LHCN-M2 (cell line): ENCODE measurements around the gene ELF1. TPM values are rescaled to one million over a fixed set of nuclear protein-coding genes. Genes with fewer than 3 reads are reported as not detected.
A peak's percentile ranks its signal among the peaks of the same experiment; 100 is the strongest.

ENCODE experiments used
- DNase-seq: peaks from one replicate; pipeline ENCODE4 v3.0.0-alpha.2; 2012; ENCODE audit warnings: low read depth
- total RNA-seq: library from RNA; depleted of rRNA; stranded (reverse); fragments of >200 nt; gene quantifications from 2 replicates; pipeline ENCODE4 v1.2.3, GENCODE V29; 2014

The ELF1 gene
- total RNA-seq, 1 experiment from 2014 or later, result 34.3 TPM

DNA sequence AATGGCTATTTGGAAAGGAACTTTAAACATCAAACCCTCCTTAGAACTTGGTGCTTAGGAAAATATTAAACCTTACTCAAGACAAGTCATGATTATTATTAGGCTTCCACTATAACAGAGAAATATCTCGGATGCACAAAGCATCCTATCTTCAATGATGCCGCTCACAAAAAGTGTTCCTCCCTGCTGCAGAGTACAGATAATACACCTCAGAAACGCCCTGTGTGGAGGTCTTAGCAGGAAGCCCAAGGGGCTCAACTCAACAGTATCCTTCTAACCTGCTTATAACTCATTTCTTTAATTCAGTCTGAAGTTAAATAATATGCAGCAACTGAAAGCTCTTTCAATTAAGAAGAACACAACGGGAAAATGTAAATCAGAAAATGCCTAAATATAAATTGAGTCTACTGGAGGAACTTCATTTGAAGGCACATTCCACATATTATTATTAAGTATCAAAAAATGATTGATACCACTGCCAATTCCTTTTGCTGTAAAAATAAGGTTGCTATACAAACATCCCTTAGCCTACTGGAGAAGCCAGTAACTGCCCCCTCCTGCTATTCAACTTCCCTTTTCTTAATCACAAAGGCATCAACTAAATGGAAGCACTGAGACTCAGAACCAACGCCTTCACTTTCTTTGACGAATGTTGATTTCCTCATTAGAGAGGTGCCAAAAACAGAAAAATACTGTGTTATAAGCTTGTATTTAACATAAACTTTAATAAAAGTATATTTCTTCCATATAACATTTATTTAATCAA lies 12.0 kb downstream of the ELF1 start:
- no peak for DNase-seq

DNA sequence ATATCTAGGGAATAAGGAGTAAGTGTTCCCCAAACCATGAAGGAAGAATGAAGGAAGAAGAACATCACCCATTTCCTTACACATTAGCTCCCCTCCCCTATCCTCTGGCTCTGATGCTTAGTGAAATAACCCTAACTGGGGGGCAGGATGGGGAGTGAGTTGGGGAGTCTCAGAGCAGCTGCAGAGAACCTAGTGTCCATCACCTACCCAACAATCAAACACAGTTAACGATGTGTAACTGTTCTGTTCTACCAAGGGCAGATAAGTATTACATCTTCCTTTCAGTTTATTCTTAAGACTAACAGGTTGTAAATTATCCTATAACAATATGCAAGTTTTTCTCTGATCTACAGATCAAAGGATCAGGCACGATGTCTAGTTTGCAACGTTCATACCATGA lies 12.8 kb downstream of the ELF1 start:
- DNase-seq, result no peak

DNA sequence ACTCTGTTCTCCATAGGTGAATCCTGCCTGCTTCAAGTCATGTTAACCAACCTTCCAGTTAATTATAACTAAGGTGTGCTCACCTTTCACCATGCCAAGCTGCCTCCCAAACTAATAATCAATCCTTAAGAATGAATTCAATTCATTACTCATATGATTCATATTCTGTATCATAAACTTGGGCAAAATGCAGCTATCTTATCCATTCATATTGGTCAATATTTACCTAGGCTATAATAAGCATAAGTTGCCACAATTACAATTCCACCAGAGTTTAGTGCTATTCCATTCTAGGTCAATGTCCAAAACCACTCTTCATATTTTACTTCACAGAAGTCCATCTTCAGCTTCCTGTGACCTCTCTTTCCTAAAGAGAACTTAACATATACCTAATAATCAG lies 13.4 kb downstream of the ELF1 start:
- DNase-seq, result no peak

DNA sequence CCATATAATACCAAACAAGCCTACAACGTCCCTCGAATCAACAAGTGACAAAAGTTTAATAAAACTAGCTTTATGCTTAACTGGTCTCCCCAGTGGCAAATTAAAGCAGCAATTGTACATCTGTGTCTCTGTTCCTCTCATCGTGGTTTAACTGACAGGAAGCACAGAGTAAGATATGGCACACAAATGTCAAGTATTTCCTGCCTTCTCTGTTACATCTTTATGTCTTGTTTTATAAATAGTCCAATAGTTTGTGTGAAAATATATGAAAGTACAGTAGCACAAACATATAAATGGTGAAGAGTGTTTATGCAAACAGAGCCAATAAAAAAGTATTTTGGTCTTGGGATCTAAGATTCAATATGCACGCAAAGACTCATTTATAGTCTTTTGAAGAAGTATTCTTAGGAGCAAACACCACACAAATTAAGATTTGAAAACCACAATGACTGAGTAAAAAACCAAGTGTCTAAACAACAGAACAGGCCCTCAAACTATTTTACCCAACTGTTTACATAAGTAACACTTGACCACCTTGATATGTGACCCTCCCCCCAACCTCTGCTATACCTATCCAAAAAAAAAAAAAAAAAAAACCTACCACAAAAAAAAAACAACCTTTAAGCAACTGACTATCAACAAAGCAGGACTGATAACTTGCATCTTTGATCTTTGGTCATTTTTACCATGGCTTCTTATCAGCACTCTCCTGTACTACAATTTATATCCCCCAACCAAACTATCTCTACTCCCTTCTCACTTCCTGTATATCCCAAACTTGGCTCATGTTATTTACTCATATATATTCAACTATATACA lies 14.0 kb downstream of the ELF1 start:
- peak; percentile 40 for DNase-seq

DNA sequence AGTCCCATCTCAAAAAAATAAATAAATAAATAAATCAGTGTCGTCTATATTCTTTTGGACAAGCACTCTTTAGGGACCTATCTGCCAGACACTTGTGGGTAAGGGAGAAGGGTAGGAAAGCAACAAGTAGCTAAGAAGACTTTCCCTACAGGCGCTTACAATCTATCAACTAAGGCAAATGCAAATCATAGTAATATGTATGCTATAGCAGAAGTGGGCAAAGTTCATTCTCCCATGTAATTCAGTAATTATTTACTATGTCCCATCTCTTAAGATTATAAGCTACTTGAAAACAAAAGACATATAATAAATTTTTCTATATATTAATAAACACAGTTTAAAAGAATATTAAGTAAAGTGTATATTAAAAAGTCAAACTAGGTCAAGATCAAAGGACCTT lies 16.5 kb downstream of the ELF1 start:
- DNase-seq, result no peak

DNA sequence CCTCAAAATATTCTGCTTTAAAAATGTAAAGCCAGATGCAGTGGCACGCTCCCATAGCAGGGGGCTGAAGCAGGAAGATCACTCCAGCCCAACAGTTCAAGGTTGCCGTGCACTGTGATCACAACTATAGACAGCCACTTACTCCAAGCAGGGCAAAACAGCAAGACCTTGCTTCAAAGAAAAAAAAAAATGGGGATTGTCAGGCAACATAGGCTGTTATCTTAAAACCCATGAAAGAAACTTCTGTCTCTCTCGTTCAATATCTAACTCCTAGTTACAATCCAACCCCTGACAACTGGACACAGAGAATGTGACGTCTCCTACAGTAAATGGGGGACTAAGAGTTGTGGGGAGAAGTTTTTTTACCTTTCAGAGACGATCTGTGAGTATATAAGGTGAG lies 17.4 kb downstream of the ELF1 start:
- DNase-seq, result no peak

DNA sequence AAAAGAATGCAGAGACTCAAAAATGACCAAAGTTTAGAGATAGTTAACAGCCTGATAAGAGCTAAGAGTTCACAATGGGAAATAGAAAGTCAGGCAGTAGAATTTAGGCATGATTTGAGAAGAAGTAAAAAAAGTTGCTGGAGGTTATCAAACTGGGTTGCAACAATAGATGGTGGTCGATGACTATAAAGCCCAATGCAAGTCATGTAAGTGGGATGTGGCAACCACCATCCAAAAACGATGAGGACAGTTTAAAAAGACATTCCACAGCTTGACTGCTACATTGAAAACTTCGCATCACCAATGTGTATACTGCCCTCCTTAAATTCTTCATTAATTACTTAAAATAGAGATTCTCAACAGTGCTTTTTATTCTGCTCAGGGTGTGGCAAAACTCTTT lies 19.7 kb downstream of the ELF1 start:
- no peak for DNase-seq

DNA sequence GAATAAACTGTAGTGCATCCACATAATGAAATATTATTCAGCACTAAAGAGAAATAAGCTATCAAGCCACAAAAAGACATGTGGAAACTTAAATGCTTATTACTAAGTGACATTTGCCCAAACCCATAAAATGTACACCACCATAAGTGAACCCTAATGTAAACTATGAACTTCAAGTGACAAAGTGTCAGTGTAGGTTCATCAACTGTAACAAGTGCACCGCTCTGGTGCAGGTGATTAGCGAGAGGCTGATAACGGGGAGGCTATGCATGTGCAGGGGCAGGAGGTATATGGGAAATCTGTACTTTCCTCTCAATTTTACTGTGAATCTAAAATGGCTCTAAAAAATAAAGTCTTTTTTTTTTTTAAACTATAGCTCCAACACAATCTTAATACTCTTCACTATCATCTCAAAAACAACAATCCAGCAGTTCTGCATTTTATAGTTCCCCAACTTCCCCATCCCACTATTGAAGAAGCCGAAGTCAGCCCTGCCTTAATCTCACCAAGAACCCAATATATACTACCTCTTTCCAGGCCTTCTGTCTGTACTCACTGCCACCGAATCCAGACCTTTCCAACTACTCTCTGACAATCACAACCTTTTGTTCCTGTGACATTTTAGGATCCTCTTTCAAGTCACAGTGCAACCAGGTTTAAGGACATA lies 22.6 kb downstream of the ELF1 start:
- DNase-seq, result no peak

DNA sequence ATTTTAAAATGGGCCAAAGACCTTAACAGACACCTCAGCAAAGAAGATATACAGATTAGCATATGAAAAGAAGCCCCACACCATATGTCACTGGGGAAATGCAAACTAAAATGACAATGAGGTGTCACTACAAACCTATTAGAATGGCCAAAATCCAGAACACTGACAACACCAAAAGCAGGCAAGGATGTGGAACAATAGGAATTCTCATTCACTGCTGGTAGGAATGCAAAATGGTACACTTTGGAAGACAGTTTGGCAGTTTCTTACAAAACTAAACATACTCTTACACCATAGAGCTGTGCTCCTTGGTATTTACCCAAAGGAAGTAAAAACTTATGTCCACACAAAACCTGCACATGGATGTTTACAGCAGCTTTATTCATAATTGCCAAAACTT lies 23.1 kb downstream of the ELF1 start:
- no peak for DNase-seq

DNA sequence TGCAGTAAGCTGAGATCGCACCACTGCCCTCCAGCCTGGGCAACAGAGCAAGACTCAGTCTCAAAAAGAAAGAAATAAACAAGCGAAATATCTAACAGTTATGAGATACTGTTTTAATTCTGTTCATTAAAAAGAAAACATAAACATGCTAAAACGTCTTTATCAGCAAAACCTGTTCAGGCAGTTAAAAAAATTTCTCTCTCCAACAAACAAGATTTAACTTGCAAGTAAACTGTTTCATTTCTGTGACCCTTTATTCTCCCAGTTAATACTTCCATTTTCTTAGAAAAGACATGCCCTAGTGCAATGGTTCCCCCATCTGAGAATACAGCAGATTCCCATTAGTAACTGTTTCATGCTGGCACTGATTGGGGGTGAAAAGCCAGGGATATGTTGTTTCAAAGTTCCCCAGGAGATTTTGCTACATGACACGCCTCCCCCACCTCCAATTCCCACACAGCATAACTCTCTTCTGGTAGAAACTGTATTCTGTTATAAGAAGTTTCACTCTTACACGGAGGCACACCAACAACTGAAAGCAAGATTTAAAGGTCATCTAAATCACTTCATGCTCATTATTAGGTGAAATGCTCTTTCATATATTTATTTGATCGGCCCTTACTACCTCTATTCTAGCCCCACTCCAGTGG lies 24.4 kb downstream of the ELF1 start:
- DNase-seq, result no peak

DNA sequence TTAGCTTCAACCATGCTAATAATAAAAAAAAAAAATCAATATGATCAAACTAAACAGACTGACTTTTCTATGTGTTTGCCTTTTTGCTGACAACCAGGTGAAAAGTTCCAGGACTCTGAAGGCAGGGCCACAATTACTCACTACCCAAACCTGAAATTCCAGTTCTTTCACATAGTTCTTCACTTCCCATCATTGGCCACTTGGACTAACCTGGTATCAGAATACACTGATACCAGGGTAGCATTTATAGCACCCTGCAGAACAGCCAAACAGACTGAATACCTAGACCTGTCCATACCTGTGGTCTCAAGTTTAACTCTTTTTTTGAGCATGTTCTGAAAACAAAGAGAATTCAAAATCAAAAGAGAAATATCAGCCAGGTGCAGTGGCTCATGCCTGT lies 25.1 kb downstream of the ELF1 start:
- DNase-seq, result no peak

DNA sequence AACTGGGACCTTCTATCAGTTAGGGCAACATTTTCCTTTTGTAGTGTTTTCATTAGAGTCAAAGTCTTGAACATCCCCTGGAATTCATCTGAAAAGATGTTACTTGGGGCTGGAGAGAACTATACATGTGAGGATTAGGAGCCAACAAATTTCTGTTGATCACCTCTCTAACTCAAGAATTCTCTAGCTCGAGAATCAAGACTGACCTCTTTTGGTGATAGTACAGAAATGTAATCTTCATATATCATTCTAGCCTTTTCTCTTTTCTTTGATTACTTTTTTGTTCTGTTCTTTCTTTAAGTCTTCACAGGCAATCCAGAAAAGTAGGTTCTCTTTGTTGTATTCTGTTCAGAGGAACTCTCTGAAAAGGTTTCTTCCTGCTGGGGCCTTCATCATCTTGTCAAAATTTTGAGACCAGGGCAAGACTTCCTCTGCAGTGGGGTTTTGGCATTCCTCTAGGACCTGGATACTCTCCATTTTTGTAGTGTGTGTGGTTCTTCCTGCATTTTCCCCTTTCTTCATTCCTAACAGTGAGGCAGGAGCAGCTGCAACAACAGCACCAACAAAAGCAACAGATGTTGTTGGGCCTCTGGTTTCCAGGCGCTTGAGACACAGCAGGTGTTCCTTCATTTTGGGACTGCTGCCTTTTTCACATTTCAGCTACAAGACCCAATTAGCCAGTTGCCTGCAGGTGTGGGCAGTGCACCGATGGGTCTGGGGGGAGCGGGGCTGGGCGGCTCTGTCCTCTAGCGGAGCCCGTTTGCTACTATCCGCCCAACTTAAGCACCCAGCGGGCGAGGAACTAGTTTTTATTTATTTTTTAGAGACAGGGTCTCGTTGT lies 26.2 kb downstream of the ELF1 start:
- peak; percentile 94 for DNase-seq

DNA sequence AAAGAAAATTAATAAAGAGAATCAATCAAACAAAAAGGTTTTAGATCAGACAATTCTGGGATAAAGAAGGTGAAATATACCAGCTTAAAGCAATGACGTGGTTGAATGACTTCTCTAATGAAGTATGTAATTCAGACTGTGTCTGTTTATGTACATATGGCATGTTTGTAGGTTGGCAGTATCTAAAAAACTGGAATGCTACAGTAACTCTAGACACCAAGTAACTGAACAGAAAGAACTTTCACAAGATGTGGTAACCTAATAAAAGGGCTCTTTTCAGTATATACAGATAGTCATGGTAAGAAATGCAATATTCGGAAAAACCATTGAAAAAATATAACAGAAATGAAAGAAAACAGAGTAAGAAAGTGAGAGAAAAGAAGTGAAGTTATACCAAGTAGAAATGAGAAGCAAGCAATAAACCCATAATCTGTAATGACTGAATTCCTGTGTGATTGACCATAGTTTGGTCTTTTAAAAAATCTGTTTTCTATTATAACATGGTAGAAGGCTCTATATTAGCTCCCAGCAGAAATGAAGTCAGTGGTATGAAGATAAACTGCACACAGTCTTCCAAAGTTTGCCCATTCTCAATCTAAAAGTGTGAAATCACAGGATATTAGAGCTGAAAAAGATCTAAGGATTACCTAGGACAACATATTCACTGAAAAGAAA lies 31.4 kb downstream of the ELF1 start:
- no peak for DNase-seq

DNA sequence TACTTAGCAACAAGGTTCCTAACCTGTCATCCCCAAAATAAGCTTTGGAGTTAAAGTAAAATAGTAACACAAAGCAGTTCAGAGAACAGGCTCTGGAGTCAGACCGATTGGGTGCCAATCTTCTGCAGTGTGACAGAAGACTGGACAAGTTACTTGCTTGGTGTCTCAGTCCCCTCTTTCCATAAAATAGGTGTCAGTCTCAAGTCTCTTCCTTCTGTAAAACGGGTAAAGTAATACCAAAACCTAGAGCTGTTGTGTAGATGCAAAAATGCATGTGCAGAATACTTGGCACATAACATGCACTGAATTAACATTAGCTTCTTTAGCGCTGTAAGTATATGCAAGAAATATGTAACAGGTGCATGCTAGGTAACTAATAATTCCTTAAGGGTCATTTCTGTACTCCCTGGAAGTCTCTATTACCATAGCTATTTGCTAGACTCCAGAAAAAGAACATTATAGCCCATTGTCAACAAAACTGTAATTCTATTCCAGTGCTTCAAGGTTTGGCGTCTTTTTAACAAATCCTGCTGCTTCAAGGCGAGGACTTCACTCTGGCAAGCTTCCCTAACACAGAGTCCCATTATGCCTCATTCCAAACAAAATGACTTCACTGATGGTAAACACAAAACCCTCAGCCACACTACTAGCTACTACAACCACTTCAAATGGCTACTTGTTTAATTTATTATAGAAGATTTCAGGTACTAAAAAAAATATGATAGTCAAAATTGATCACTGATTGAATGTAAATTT lies 32.8 kb downstream of the ELF1 start:
- peak; percentile 27 for DNase-seq

DNA sequence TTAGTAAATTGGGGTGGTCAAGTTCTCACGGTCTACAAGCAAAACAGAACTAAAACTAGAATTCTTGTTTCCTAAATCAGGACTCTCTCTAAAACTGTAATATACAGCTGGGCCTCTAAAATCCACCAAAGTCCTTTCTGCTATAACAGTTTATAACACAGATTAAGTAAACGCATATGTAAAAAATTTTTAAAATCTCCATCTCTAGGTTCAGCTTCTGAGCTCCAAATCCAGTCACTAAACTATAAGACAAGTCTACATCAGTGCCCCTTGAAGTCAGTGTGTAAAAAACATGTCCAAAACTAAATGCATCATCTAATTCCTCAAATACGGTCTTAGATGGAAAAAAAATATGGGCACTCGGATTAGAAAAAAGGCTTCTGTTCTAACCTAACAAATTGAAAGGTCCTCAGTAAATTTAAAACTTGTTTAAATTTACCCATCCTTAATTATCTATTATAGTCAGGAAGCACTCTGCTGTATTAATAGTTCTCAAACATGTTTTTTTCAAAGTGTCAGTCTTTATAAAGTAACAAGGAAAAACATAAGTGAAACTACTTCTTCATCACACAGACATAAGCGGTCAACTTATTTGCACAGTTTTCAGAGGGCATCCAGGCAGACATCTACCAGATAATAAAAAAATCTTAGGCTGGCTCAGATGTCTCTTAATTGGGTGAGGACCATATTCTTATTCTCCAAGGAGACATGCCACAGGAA lies 33.6 kb downstream of the ELF1 start:
- no peak for DNase-seq

DNA sequence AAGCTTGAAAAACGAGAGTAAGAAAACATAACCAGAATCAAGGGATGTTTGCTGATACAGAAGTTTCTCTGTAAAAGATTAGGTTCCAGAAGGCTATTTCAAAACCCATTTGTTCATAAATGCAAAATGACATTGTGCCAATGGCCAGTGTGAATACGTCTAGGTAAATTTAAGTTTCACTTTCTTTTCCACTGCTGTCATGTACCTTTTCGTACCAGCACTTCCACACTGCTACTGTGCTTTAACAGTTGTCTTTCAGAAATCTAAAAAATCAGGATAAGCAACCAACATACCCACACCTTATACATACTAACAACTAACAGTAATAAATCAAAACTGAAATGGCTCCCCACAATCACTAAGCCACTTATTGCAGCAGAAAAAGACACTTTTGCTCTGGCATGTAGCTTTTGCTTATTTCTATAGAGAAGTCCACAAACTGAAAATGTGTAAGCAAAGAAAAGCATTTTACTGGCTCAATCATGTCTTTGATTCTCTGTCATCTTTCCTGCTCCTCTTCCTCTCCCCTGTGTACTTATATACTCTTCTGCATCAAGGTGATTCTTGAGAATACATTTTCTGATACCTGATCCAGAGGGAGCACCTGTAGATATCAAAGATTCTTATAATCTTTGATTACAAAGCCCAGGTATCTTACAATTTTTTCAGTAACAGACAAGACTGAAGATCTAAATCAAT lies 34.3 kb downstream of the ELF1 start:
- no peak for DNase-seq

DNA sequence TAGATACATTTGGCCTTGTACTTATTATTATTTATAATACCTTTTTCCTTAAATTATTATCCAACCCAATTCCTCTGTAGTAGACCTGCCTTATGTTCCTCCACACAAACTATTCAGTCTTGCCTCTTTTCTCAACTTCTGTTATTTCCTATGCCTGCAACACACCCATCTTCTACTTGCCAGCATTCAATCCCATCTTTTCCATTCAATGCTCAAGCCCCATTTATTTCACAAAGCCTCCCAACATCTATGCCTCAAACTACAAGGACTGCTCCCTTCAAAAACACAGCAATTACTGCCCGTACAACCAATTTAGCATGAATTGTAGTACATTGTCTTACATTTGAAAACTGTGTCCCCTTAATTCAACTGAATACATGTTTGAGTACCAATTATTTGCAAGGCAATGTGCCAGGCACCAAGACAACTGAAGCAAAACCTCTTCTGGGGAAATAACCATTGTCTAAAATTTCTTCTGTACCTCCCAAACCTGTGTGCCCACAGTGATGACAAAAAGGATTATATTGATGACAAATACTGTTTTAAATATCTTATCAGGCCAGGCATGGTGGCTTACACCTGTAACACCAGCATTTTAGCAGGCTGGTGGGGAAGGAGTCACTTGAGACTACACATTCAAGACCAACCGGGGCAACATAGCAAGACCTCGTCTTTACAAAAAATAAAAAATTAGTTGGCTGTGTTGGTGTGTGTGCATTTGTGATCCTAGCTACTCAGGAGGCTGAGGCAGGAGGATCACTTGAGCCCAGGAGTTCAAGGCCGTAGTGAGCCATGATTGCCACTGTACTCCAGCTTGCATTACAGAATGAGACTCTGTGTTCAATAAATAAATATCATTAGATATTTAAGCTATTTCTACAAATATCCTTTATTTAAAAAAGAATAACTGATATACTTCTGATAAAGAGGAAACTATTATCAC lies 35.1 kb downstream of the ELF1 start:
- DNase-seq, result no peak
